K562 (cell line): Measurements from ENCODE around the gene BHLHE40. TPM values are rescaled to one million over a fixed set of nuclear protein-coding genes. Genes with fewer than 3 reads are reported as not detected.
A peak's percentile ranks its signal among the peaks of the same experiment; 100 is the strongest.

Experiments
- ARHGAP35 ChIP-seq: fragments of 450-650 bp; IDR thresholded peaks from 2 replicates; pipeline ENCODE4 v1.6.1; 2018; ENCODE audit not compliant: partially characterized antibody
- BMI1 ChIP-seq: fragments of 150-350 bp; IDR thresholded peaks from 2 replicates; pipeline ENCODE4 v1.6.1; 2014; ENCODE audit warnings: low read length
- KDM5B ChIP-seq: fragments of 200-600 bp; sonication (generic); IDR thresholded peaks from 2 replicates; pipeline ENCODE4 v1.6.1; 2012; ENCODE audit warnings: low read depth, mild to moderate bottlenecking, moderate library complexity, low read length, control low read depth, inconsistent platforms; ENCODE audit not compliant: insufficient replicate concordance
- KLF16 ChIP-seq: IDR thresholded peaks from 2 replicates; pipeline ENCODE4 v1.6.1; 2016; ENCODE audit warnings: antibody characterized with exemption
- NRF1 ChIP-seq, 2 experiments: fragments of 450-650 bp; IDR thresholded peaks in 1 of 2; conservative IDR thresholded peaks in 1 of 2; 2 replicates each; pipeline ENCODE4 v1.6.1; 2014; ENCODE audit warnings: mild to moderate bottlenecking in 2 of 2
- RNF2 ChIP-seq: sonication (generic); IDR thresholded peaks from 2 replicates; pipeline ENCODE4 v1.6.1; 2016
- SREBF1 ChIP-seq: fragments of 150-350 bp; IDR thresholded peaks from 2 replicates; pipeline ENCODE4 v1.6.1; 2014; ENCODE audit warnings: antibody characterized with exemption, low read depth, low read length, borderline replicate concordance
- TAF7 ChIP-seq: fragments of 450-650 bp; IDR thresholded peaks from 2 replicates; pipeline ENCODE4 v1.6.1; 2016; ENCODE audit warnings: missing genetic modification characterization, missing compliant biosample characterization
- TFAM ChIP-seq: fragments of 250-450 bp; sonication (Bioruptor Pico); conservative IDR thresholded peaks from 2 replicates; pipeline ENCODE4 v1.5.0; 2021; ENCODE audit warnings: mild to moderate bottlenecking, moderate library complexity
- ZBTB1 ChIP-seq: sonication (generic); formaldehyde crosslinking; IDR thresholded peaks from 2 replicates; pipeline ENCODE4 v1.8.1; 2023; ENCODE audit warnings: missing genetic modification reagents, low read depth, mild to moderate bottlenecking, borderline replicate concordance
- ZKSCAN3 ChIP-seq: fragments of 250-450 bp; sonication (Bioruptor Pico); IDR thresholded peaks from 2 replicates; pipeline ENCODE4 v1.4.0; 2020
- polyA plus RNA-seq, 8 experiments: library from polyadenylated mRNA; depleted of rRNA in 4 of 8; stranded (reverse) in 5 of 8; unstranded in 3 of 8; fragments of >200 nt; fragmentation: Nextera tagmentation in 2 of 8; fragmentation: Illumina TruSeq in 1 of 8; extraction: Ambion mirVana in 2 of 8; extraction: Trizol in 1 of 8; gene quantifications; 2 replicates each; pipeline versions ENCODE4 v1.2.1 to v1.2.3, GENCODE V29; 2011 to 2014; ENCODE audit warnings: inconsistent platforms in 1 of 8, missing spikeins in 1 of 8
- total RNA-seq, 7 experiments: library from RNA; depleted of rRNA in 6 of 7; stranded (reverse); fragments of >200 nt in 6 of 7; fragmentation: Illumina TruSeq in 2 of 7; extraction: Trizol in 2 of 7; gene quantifications; 2 replicates each; pipeline versions ENCODE4 v1.2.1 to v1.2.3, GENCODE V29; 2011 to 2021; ENCODE audit warnings: low replicate concordance in 1 of 7
- TF ChIP-seq, protein P1 (sequence below): fragments of 200-600 bp; sonication (generic); IDR thresholded peaks from one replicate; pipeline ENCODE4 v1.6.1; 2012; ENCODE audit warnings: mild to moderate bottlenecking, low read depth, low read length, inconsistent platforms
- TF ChIP-seq, protein P2 (sequence below): fragments of 450-650 bp; formaldehyde crosslinking; IDR thresholded peaks from 2 replicates; pipeline ENCODE4 v1.4.0; 2022; ENCODE audit warnings: missing genetic modification characterization
- TF ChIP-seq, protein P3 (sequence below): fragments of 450-650 bp; formaldehyde crosslinking; conservative IDR thresholded peaks from 2 replicates; pipeline ENCODE4 v1.4.0; 2022; ENCODE audit warnings: mild to moderate bottlenecking, missing genetic modification characterization

The BHLHE40 gene
- total and polyA plus RNA-seq, 9 of the 15 experiments (the other 6 are each of a cell fraction or from before 2014, with no cell fraction given): 12.0 to 83.9 (median 31.4) TPM

DNA sequence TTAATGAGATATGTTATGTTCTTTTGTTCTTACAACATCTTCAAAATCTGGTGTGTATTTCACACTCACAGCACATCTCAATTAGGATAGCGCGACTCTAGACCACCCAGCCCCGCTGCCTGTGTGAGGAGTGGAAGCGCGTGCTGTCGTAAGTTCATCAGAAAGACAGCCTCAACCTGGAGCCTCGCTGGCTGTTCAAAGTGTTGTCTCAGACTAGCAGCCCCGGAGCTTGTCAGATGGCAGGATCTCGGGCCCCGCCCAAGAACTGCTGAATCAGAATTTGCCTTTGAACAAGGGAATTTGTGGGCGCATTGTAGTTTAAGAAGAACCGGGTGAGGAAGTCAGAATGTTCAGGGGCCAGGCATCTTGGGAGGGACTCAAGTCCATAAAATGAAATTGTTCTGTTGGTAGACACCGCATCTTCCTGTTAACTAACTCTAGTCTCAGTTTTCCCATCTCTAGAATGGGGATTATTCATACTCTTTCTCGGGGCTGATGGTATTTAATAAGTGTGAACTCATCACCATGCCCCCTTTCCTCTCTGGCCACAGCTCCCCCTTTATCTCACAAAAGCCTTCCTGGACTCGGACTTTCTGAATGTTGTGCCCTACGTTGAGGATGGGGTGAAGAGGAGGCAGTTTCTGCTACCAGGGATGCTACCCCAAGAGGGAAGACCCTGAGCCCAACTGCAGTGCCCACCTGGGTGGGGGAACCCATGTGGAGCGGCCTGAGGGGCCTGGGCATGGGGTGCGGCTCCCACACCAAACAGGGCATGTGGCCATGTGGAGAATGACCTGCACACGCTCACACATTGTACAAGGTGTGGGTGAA lies 40.4 kb downstream of the BHLHE40 start (continued):
- TF ChIP-seq, protein P1, sequence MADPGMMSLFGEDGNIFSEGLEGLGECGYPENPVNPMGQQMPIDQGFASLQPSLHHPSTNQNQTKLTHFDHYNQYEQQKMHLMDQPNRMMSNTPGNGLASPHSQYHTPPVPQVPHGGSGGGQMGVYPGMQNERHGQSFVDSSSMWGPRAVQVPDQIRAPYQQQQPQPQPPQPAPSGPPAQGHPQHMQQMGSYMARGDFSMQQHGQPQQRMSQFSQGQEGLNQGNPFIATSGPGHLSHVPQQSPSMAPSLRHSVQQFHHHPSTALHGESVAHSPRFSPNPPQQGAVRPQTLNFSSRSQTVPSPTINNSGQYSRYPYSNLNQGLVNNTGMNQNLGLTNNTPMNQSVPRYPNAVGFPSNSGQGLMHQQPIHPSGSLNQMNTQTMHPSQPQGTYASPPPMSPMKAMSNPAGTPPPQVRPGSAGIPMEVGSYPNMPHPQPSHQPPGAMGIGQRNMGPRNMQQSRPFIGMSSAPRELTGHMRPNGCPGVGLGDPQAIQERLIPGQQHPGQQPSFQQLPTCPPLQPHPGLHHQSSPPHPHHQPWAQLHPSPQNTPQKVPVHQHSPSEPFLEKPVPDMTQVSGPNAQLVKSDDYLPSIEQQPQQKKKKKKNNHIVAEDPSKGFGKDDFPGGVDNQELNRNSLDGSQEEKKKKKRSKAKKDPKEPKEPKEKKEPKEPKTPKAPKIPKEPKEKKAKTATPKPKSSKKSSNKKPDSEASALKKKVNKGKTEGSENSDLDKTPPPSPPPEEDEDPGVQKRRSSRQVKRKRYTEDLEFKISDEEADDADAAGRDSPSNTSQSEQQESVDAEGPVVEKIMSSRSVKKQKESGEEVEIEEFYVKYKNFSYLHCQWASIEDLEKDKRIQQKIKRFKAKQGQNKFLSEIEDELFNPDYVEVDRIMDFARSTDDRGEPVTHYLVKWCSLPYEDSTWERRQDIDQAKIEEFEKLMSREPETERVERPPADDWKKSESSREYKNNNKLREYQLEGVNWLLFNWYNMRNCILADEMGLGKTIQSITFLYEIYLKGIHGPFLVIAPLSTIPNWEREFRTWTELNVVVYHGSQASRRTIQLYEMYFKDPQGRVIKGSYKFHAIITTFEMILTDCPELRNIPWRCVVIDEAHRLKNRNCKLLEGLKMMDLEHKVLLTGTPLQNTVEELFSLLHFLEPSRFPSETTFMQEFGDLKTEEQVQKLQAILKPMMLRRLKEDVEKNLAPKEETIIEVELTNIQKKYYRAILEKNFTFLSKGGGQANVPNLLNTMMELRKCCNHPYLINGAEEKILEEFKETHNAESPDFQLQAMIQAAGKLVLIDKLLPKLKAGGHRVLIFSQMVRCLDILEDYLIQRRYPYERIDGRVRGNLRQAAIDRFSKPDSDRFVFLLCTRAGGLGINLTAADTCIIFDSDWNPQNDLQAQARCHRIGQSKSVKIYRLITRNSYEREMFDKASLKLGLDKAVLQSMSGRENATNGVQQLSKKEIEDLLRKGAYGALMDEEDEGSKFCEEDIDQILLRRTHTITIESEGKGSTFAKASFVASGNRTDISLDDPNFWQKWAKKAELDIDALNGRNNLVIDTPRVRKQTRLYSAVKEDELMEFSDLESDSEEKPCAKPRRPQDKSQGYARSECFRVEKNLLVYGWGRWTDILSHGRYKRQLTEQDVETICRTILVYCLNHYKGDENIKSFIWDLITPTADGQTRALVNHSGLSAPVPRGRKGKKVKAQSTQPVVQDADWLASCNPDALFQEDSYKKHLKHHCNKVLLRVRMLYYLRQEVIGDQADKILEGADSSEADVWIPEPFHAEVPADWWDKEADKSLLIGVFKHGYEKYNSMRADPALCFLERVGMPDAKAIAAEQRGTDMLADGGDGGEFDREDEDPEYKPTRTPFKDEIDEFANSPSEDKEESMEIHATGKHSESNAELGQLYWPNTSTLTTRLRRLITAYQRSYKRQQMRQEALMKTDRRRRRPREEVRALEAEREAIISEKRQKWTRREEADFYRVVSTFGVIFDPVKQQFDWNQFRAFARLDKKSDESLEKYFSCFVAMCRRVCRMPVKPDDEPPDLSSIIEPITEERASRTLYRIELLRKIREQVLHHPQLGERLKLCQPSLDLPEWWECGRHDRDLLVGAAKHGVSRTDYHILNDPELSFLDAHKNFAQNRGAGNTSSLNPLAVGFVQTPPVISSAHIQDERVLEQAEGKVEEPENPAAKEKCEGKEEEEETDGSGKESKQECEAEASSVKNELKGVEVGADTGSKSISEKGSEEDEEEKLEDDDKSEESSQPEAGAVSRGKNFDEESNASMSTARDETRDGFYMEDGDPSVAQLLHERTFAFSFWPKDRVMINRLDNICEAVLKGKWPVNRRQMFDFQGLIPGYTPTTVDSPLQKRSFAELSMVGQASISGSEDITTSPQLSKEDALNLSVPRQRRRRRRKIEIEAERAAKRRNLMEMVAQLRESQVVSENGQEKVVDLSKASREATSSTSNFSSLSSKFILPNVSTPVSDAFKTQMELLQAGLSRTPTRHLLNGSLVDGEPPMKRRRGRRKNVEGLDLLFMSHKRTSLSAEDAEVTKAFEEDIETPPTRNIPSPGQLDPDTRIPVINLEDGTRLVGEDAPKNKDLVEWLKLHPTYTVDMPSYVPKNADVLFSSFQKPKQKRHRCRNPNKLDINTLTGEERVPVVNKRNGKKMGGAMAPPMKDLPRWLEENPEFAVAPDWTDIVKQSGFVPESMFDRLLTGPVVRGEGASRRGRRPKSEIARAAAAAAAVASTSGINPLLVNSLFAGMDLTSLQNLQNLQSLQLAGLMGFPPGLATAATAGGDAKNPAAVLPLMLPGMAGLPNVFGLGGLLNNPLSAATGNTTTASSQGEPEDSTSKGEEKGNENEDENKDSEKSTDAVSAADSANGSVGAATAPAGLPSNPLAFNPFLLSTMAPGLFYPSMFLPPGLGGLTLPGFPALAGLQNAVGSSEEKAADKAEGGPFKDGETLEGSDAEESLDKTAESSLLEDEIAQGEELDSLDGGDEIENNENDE: no peak
- TF ChIP-seq RNF2: 0 out of 2 replicates have a peak, but pooled peaks have one; percentile 54
- 0 out of 2 replicates have a peak, but pooled peaks have one; percentile 31 for TF ChIP-seq ZBTB1
- TF ChIP-seq, protein P2, sequence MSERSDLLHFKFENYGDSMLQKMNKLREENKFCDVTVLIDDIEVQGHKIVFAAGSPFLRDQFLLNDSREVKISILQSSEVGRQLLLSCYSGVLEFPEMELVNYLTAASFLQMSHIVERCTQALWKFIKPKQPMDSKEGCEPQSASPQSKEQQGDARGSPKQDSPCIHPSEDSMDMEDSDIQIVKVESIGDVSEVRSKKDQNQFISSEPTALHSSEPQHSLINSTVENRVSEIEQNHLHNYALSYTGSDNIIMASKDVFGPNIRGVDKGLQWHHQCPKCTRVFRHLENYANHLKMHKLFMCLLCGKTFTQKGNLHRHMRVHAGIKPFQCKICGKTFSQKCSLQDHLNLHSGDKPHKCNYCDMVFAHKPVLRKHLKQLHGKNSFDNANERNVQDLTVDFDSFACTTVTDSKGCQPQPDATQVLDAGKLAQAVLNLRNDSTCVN (CRISPR knock-in tag): no peak
- TF ChIP-seq TFAM (CRISPR knock-in tag): no peak
- no peak for TF ChIP-seq BMI1
- peak; percentile 48 to 49; a peak in 2 of 4 replicates for TF ChIP-seq NRF1 (conservative IDR thresholded peaks at IDR 0.05 in 1 of 2, IDR thresholded peaks at IDR 0.05 in 1 of 2)
- no peak for TF ChIP-seq ARHGAP35
- TF ChIP-seq KDM5B: peak; percentile 34
- 0 out of 2 replicates have a peak, but pooled peaks have one; percentile 19 for TF ChIP-seq TAF7 (tag)
- TF ChIP-seq, protein P3, sequence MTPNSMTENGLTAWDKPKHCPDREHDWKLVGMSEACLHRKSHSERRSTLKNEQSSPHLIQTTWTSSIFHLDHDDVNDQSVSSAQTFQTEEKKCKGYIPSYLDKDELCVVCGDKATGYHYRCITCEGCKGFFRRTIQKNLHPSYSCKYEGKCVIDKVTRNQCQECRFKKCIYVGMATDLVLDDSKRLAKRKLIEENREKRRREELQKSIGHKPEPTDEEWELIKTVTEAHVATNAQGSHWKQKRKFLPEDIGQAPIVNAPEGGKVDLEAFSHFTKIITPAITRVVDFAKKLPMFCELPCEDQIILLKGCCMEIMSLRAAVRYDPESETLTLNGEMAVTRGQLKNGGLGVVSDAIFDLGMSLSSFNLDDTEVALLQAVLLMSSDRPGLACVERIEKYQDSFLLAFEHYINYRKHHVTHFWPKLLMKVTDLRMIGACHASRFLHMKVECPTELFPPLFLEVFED: 0 out of 2 replicates have a peak, but pooled peaks have one; percentile 73
- no peak for TF ChIP-seq ZKSCAN3
- TF ChIP-seq KLF16: no peak
- TF ChIP-seq SREBF1: no peak
